ENCODE results near the gene COL23A1.

COL23A1 gene

DNA sequence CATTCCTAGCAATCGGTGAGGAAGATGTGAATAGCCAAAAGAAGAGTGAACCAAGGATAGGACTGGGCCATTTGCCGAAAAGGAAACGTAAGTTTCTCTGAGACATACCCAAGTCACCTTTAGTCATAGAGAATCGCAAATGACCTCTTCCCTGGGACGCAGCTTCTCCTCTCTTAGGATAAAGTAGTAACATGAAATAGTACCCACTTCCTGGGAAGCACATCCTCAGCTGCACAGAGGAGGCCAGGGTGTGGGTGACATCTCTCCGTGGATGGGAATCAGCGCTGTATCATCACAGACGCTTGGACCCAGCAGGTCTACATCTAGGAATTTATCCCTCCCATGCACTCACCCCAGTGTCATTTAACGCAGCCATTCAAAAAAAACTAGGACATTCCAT, 236.7 kb downstream of the COL23A1 start:
- TF ChIP-seq GATA1 (IDR thresholded peaks at IDR 0.05; ENCODE audit: low read depth, low read length) (no peak), POLR2A (IDR thresholded peaks at IDR 0.05; ENCODE audit: low read length) (no peak)
- DNase-seq: no peak

GRCh38 chr5:178352035-178352349, 238.2 kb downstream of the COL23A1 start:
- DNase-seq: no peak

GRCh38 chr5:178351221-178352034, 238.8 kb downstream of the COL23A1 start:
- no peak for DNase-seq
- TF ChIP-seq POLR2A (IDR thresholded peaks at IDR 0.05; ENCODE audit: low read length) (no peak), GATA1 (IDR thresholded peaks at IDR 0.05; ENCODE audit: low read depth, low read length) (no peak)

More at GRCh38 chr5:178352035-178352349, 238.2 kb downstream of the COL23A1 start:
- TF ChIP-seq GATA1 (IDR thresholded peaks at IDR 0.05; ENCODE audit: low read depth, low read length): no peak
- no peak for TF ChIP-seq POLR2A (IDR thresholded peaks at IDR 0.05; ENCODE audit: low read length)

- TF ChIP-seq POLR2A (IDR thresholded peaks at IDR 0.05; ENCODE audit: low read length) (no peak), GATA1 (IDR thresholded peaks at IDR 0.05; ENCODE audit: low read depth, low read length) (no peak)
- DNase-seq: no peak
Measured at GRCh38 chr5:178350361-178351220, 239.6 kb downstream of the COL23A1 start.

DNA sequence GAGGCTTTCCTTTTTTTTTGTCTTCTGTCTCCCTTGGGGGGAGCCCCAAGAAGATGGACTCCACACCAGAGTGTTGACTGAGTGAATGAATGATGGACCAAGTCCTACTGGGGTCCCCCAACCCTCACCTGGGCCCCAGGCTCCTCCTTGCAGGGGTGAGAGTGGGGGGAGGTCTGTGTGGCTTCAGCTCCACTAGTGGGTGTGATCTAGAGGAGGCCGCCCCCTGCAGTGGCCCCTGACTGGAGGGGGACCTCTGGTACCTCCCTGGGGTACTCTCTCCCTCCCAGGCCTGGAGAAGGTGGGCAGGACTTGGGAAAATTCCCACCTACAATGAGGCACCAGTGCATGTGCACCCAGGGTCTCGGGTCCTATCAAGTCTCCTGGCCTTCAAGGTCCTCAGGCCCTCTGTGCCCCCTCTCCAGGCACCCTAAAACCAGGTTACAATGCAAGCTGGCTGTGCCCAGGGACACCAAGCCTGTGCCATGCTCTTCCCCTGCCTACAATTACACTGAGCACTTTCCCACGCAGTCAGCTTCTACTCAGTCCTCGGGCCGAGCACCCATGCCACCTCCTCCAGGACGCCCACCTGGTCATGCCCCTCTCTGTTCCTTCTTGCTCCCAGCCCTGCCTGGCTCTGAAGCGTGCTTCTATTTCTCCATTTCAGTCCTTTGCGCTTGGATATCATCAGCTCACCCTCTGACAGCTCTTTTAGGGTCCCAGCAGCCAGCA, 240.4 kb downstream of the COL23A1 start:
- no peak for TF ChIP-seq GATA1 (IDR thresholded peaks at IDR 0.05; ENCODE audit: low read depth, low read length)
- TF ChIP-seq POLR2A (IDR thresholded peaks at IDR 0.05; ENCODE audit: low read length): no peak

GRCh38 chr5:178349075-178349511, 241.1 kb downstream of the COL23A1 start:
- TF ChIP-seq POLR2A (IDR thresholded peaks at IDR 0.05; ENCODE audit: low read length) (no peak), GATA1 (IDR thresholded peaks at IDR 0.05; ENCODE audit: low read depth, low read length) (no peak)
- no peak for DNase-seq

More for the DNA sequence above, 240.4 kb downstream of the COL23A1 start:
- no peak for DNase-seq

DNA sequence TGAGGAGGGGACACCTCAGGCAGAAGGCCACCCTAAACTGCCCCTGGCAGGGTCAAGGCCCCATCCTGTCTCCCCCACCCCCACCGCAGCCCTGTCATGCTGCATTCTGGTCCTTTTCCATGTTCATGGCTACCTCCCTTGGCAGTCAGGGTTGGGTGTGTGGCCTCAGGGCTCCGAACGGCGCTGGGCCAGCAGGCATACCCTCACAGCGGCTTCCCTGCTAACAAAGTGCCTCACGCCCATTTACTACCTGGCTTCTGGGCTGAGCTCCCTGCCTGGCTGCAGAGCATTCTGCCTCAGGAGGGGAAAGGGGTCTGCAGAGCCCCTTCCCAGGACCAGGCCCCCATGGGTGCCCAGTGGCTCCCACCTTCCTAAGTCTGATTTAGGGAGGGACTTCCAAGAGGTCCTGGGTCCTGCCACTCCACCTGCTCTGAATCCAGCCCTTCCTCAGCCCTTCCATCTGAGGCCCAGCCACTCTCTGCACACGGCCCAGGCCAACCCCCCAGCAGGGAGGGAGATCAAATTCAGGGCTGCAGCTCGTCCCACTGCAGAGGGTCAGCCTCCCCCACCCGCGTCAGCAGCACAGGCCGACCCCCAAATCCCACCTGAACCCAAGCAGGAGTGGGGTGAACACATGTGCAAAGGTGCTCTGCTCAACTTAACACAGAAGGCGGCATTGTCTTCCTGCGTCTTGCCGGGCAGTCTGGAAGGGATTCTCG, 241.7 kb downstream of the COL23A1 start:
- TF ChIP-seq GATA1 (IDR thresholded peaks at IDR 0.05; ENCODE audit: low read depth, low read length): no peak
- TF ChIP-seq POLR2A (IDR thresholded peaks at IDR 0.05; ENCODE audit: low read length): no peak
- DNase-seq: no peak

GRCh38 chr5:178347956-178348355, 242.2 kb downstream of the COL23A1 start:
- DNase-seq: no peak

DNA sequence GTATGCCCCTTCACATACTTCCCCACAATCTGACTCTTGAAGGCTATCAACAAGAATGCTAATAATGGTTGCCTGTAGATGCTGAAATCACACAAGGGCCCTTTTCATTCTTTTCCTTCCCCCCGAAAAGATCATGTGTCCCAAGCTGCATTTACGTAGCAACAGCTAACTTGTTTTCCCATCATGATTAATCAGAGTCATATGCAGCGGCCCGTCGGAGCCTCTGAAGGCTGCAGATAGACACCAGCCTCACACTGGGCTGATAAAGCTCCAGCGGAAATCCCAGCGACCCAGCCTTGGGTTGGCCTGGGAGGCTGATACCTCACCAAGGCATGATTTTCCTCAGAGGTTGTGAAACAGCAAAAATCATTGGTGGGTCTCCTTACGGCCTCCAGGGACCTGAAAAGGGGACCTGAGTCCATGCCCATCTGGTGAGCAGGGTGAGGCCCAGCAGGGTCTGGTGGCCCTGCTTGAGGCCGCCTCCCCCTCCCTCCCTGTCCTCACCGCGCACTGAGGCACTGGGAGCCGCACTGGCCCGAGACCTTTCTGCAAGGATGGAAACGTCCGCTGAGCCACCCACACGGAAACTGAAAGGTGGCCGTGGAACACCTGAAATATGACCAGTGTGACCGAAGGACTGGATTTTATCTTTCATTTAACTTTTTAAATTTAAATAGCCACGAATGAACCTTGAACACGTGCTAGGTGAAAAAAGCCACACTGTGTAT, 243.4 kb downstream of the COL23A1 start:
- no peak for DNase-seq
- TF ChIP-seq GATA1 (IDR thresholded peaks at IDR 0.05; ENCODE audit: low read depth, low read length) (no peak), POLR2A (IDR thresholded peaks at IDR 0.05; ENCODE audit: low read length) (no peak)

More at GRCh38 chr5:178347956-178348355, 242.2 kb downstream of the COL23A1 start:
- TF ChIP-seq GATA1 (IDR thresholded peaks at IDR 0.05; ENCODE audit: low read depth, low read length): no peak
- no peak for TF ChIP-seq POLR2A (IDR thresholded peaks at IDR 0.05; ENCODE audit: low read length)

DNA sequence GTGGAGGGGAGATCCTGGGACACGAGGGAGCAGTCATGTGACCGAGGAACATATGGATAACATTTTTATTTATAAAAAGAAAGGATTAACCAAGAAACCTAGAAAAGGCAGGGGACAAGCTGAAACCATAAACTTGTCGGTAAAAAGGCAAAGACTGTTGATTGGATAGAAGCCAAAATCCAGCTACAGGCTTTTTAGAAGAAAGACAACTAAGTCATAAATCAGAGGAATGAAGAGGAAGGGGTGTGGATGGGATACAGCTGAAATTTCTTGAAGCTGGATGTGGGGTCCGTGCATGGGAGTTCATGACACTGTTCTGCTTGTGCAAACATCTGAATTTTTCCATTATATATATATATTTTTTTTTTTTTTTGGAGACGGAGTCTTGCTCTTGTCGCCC, 246.9 kb downstream of the COL23A1 start:
- no peak for TF ChIP-seq GATA1 (IDR thresholded peaks at IDR 0.05; ENCODE audit: low read depth, low read length)
- TF ChIP-seq POLR2A (IDR thresholded peaks at IDR 0.05; ENCODE audit: low read length): no peak
- DNase-seq: no peak

DNA sequence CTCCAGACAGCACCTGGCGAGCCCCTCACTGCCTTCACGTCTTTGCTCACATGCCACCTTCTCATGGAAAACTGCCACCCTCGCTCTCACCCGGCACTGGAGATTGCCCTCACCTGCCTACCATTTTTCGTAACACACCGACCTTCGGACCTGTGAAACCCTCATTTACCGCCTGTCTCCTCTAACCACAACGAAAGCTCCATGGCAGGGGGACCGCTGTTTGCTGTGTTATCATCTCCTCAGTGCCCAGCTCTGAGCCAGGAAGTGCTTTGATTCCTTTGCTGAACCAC, 248.4 kb downstream of the COL23A1 start:
- TF ChIP-seq POLR2A (IDR thresholded peaks at IDR 0.05; ENCODE audit: low read length): no peak
- no peak for DNase-seq

DNA sequence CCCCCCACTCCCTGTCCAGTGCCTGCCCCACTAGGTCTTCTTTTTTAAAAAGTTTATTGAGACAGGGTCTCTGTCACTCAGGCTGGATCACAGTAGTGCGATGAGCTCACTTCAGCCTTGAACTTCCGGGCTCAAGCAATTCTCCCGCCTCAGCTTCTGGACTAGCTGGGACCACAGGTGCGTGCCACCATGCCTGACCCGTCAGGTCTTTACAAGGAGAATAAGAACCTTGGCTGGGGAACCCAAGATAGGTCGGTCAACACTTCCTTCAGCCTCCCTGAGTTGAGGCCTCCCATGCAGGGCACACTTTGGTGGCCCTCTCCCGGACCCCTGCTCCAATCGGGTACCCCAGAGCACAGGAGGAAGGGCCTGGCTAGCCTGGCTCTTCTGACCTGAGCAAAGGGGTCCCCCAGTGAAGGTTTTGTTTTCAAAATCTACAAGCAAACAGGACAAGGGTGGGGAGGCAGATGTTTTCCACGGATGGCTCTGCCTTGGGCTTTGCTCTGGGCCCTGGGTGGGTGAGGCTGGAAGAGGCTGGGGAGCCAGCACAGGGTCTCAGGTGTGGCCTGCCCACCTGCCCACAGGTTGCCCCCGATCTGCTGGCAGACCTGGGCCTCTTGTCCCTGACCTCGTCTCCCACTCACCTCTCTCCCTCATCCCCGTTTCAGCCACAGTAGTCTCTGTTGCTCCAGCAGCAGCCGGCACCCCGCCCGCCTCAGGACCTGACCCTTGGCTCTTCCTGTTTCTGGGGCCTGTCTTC, 248.9 kb downstream of the COL23A1 start:
- no peak for DNase-seq
- TF ChIP-seq GATA1 (IDR thresholded peaks at IDR 0.05; ENCODE audit: low read depth, low read length) (no peak), POLR2A (IDR thresholded peaks at IDR 0.05; ENCODE audit: low read length) (no peak)
